Measurements from ENCODE around the gene OR4N2. TPM values are rescaled to one million over a fixed set of nuclear protein-coding genes. Genes with fewer than 3 reads are reported as not detected.

Gene OR4N2
- total and polyA plus RNA-seq, 9 of the 15 experiments (the other 6 are each of a cell fraction or from before 2014, with no cell fraction given): not detected

GRCh38 chr14:19800282-19801117, 3.1 kb upstream of the OR4N2 start:
- Histone ChIP-seq H3K4me3 (no peak overlapping the region), H3K9me3 (replicated peaks; ENCODE audit: control insufficient read depth, insufficient read depth, low read depth, low read length) (no peaks in the 10 kb centered on the region), H4K20me1 (replicated peaks; ENCODE audit: control insufficient read depth, insufficient read depth, low read length) (no peaks in the 10 kb centered on the region), H3K9ac (ENCODE audit: insufficient read depth in 1 of 2, low read depth in 2 of 2, low read length in 2 of 2) (no peak overlapping the region), H3K79me2 (ENCODE audit: control insufficient read depth, insufficient read depth, low read length) (no peaks in the 10 kb centered on the region), H3K36me3 (ENCODE audit: control insufficient read depth, insufficient read depth, low read length) (no peaks in the 10 kb centered on the region), H3K27me3 (ENCODE audit: control insufficient read depth in 2 of 2, insufficient read depth in 2 of 2, low read length in 2 of 2) (no peaks in the 10 kb centered on the region), H2AFZ (ENCODE audit: low read depth, low read length) (no peak overlapping the region), H3K27ac (ENCODE audit: extremely low read depth, low read depth, low read length) (no peak overlapping the region), H3K4me2 (ENCODE audit: insufficient read depth, low read length) (no peak overlapping the region), H3K9me1 (ENCODE audit: control insufficient read depth, insufficient read depth, low read length) (no peaks in the 10 kb centered on the region), H3K4me1 (replicated peaks in 1 of 2; ENCODE audit: control insufficient read depth in 2 of 2, insufficient read depth in 2 of 2, low read length in 2 of 2) (no peaks in the 10 kb centered on the region)
- FAIRE-seq (no peak), ATAC-seq (peak; percentile 42), DNase-seq (ENCODE audit: extremely low read depth in 1 of 4, low spot score in 3 of 4) (no peak)
- 21% methylated on average over 16 of the region's 17 CpGs for WGBS (ENCODE audit: insufficient coverage, low coverage, missing lambda C conversion rate)
- intact Hi-C loops (cut with micrococcal nuclease) (loop anchor here (10.0 kb wide), 1 partner anchor 74 kb away; the partner anchor contains the start of gene OR4K2), in situ Hi-C loops (cut with MboI) (no loop called here)
- ChIA-PET CTCF (ENCODE audit: low intra/inter-chr PET ratio) (no interaction called here), POLR2A (no interaction called here)
- no TSS peak for BruUV-seq (replicated peaks)
- TF ChIP-seq ZBTB11 (CRISPR knock-in tag; IDR thresholded peaks at IDR 0.05) (no peak), HNRNPUL1 (IDR thresholded peaks at IDR 0.05; ENCODE audit: low read length) (no peak), SREBF1 (IDR thresholded peaks at IDR 0.05; ENCODE audit: borderline replicate concordance, low read depth, low read length) (no peak), EWSR1 (IDR thresholded peaks at IDR 0.05; ENCODE audit: borderline replicate concordance, low read depth, partially characterized antibody) (no peak), RCOR1 (IDR thresholded peaks at IDR 0.05; ENCODE audit: borderline replicate concordance in 1 of 2, low read depth in 2 of 2, low read length in 2 of 2) (no peak), ZNF407 (IDR thresholded peaks at IDR 0.05; ENCODE audit: low read depth) (no peak), HMBOX1 (IDR thresholded peaks at IDR 0.05) (no peak)

Data from K562 (cell line).